Vagina (tissue), 2 donors: ENCODE data around the gene MPEG1. TPM values are rescaled to one million over a fixed set of nuclear protein-coding genes. Genes with fewer than 3 reads are reported as not detected.

Source experiments
- DNase-seq, 2 donors: peaks; one replicate each; pipeline ENCODE4 v3.0.0-alpha.2; 2017; ENCODE audit errors: extremely low spot score in 2 of 2
- H3K27ac ChIP-seq: fragments of 200-600 bp; sonication (generic); one replicate; pipeline ENCODE4 v1.5.1; 2019
- H3K27me3 ChIP-seq: fragments of 200-600 bp; sonication (generic); one replicate; pipeline ENCODE4 v1.5.1; 2019
- H3K36me3 ChIP-seq, 2 donors: fragments of 200-600 bp; sonication (generic); one replicate each; pipeline ENCODE4 v1.5.1; 2017 to 2019
- H3K4me1 ChIP-seq: fragments of 200-600 bp; sonication (generic); one replicate; pipeline ENCODE4 v1.5.1; 2019
- H3K4me3 ChIP-seq, 2 donors: fragments of 200-600 bp; sonication (generic); 1 replicate in 1 of 2; 2 replicates in 1 of 2; pipeline ENCODE4 v1.5.1; 2016 to 2019
- H3K9me3 ChIP-seq: fragments of 200-600 bp; sonication (generic); one replicate; pipeline ENCODE4 v1.5.1; 2019
- POLR2A ChIP-seq, 2 donors: fragments of 450-650 bp; IDR thresholded peaks; one replicate each; pipeline ENCODE4 v1.6.1; 2017; ENCODE audit warnings: antibody characterized with exemption in 2 of 2, mild to moderate bottlenecking in 2 of 2, moderate library complexity in 2 of 2
- POLR2AphosphoS5 ChIP-seq, 2 donors: sonication (generic); formaldehyde crosslinking; IDR thresholded peaks; one replicate each; pipeline ENCODE4 v1.9.0; 2017; ENCODE audit warnings: antibody characterized with exemption in 2 of 2, mild to moderate bottlenecking in 2 of 2, low read depth in 1 of 2; ENCODE audit not compliant: insufficient read depth in 1 of 2
- intact Hi-C: fragments of 100-400 bp; cut with DNase I; formaldehyde crosslinking; loops from one replicate; pipeline ENCODE4 v1.15.1; 2023
- total RNA-seq: library from RNA; depleted of rRNA; stranded (reverse); fragments of >200 nt; gene quantifications from one replicate; pipeline ENCODE4 v1.2.3, GENCODE V29; 2016
- TF ChIP-seq, protein P1 (sequence below), 3 experiments: fragments of 450-650 bp in 2 of 3; fragments of 200-600 bp in 1 of 3; sonication (generic) in 1 of 3; IDR thresholded peaks; one replicate each; pipeline ENCODE4 v1.5.1; 2017 to 2019; ENCODE audit warnings: antibody characterized with exemption in 3 of 3, mild to moderate bottlenecking in 2 of 3, moderate library complexity in 2 of 3

Gene MPEG1
- total RNA-seq, 1 donor from 2014 or later: 3.9 TPM

DNA sequence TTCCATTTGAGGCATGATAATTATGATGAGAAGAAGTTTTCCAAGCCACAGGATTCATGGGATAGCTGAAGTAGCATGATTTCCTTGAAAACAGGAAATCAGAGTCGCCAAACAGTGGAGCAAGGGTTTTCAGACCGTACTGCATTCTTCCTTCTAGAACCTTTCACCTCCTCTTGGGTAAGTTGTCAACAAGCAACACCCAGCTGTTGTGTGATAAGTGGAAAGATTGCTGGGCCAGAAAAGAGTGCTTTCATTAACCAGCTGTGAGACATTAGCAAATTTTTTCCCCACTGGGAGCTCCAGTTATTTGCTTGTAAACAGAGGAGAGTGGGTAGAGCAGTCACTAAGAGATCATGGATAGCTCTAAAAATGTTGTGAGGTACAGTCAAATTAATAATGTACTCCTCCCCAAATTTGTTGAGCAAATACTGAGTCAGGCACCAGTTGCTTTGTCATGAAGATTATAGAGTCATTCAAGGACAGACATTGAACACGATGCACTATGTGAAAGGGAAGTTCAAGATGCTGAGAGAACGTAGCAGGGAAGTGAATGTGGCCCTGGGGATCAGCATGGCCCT lies 11.7 kb upstream of the MPEG1 start:
- Histone ChIP-seq H3K9me3 (no peaks in the 10 kb centered on the region), H3K4me1 (peaks cover 9% of the 10 kb centered on the region), H3K27ac (no peak overlapping the region), H3K4me3 (no peak overlapping the region), H3K27me3 (no peaks in the 10 kb centered on the region), H3K36me3 (no peaks in the 10 kb centered on the region)
- TF ChIP-seq POLR2A (IDR thresholded peaks at IDR 0.05) (no peak), POLR2AphosphoS5 (IDR thresholded peaks at IDR 0.05; ENCODE audit: insufficient read depth in 1 of 2, low read depth in 1 of 2) (no peak)
- TF ChIP-seq, protein P1, sequence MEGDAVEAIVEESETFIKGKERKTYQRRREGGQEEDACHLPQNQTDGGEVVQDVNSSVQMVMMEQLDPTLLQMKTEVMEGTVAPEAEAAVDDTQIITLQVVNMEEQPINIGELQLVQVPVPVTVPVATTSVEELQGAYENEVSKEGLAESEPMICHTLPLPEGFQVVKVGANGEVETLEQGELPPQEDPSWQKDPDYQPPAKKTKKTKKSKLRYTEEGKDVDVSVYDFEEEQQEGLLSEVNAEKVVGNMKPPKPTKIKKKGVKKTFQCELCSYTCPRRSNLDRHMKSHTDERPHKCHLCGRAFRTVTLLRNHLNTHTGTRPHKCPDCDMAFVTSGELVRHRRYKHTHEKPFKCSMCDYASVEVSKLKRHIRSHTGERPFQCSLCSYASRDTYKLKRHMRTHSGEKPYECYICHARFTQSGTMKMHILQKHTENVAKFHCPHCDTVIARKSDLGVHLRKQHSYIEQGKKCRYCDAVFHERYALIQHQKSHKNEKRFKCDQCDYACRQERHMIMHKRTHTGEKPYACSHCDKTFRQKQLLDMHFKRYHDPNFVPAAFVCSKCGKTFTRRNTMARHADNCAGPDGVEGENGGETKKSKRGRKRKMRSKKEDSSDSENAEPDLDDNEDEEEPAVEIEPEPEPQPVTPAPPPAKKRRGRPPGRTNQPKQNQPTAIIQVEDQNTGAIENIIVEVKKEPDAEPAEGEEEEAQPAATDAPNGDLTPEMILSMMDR (IDR thresholded peaks at IDR 0.05): no peak
- DNase-seq: no peak
- intact Hi-C loops: no loop called here

DNA sequence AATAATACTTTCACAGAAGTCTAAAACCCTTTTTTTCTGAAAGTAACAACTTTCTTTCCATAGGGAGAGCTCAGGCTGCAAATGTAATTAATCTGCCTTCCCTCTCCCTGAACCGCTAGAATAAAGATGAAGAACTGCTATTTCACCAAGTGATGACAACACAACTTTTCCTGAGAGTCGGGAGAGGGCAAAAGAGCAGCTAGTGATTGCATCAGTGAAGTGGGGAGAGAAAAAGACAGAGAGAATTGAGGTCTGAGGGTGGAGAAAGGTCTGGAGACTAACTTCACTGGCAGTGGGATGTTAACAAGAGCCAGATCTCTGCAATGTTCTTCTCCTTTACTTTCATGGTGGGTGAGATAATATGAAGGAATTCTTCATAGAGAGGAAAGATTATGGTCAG lies 10.9 kb upstream of the MPEG1 start:
- Histone ChIP-seq H3K27me3 (no peaks in the 10 kb centered on the region), H3K9me3 (no peaks in the 10 kb centered on the region), H3K36me3 (no peaks in the 10 kb centered on the region), H3K4me3 (no peak overlapping the region), H3K4me1 (peaks cover 9% of the 10 kb centered on the region), H3K27ac (no peak overlapping the region)
- intact Hi-C loops: no loop called here
- DNase-seq: no peak
- TF ChIP-seq POLR2AphosphoS5 (IDR thresholded peaks at IDR 0.05; ENCODE audit: insufficient read depth in 1 of 2, low read depth in 1 of 2): no peak
- TF ChIP-seq, protein P1 (IDR thresholded peaks at IDR 0.05): no peak
- TF ChIP-seq POLR2A (IDR thresholded peaks at IDR 0.05): no peak

DNA sequence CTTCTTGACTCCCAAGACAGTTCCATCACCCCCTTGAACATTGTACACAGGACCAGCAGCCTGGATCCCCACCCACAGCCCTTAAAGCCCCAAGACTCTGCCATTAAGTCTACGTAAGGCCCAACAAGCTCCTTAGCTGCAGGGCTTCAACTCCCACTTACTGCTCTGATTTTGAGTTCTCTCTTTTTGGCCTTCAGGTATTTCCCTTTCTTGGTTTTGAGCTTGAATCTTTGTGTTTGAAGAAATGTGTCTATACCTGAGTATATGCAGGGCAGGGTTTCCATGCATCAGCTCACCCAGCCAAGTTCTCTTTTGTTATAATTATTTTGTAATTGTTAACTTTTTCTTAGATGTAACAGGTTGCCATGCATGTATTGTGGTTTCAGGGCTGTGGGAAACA lies 10.4 kb upstream of the MPEG1 start:
- intact Hi-C loops: no loop called here
- Histone ChIP-seq H3K4me3 (no peak overlapping the region), H3K27me3 (no peaks in the 10 kb centered on the region), H3K4me1 (peaks cover 9% of the 10 kb centered on the region), H3K36me3 (no peaks in the 10 kb centered on the region), H3K27ac (no peak overlapping the region), H3K9me3 (no peaks in the 10 kb centered on the region)
- TF ChIP-seq, protein P1 (IDR thresholded peaks at IDR 0.05): no peak
- TF ChIP-seq POLR2A (IDR thresholded peaks at IDR 0.05) (no peak), POLR2AphosphoS5 (IDR thresholded peaks at IDR 0.05; ENCODE audit: insufficient read depth in 1 of 2, low read depth in 1 of 2) (no peak)
- DNase-seq: no peak

DNA sequence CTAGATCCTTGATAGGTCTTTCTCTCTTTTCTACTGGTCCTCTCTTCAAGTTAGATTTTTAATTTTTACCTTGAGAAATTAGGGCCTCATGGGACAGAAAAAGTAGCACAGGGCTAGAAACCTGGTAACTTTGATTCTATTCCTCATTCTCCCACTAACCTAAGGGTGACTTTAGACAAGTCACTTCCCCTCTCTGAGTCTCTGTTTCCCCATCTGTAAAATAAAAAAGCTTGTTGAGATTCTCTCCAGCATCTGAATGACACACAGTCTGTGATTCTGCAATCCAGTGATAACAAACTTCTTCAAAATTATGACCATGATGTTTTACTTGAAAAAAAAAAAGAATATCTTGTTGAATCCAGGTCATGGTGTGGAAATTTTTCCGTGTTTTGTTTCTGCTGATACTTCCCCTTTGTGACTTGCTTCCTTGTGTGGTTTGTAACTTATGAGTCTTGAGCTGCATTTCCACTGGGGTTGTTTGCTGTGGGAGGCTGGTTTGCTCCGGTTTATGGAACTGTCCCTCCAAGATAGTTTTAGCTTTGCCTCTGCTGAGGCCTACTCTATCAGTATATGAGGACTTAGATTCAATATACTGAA lies 9.8 kb upstream of the MPEG1 start:
- no peaks in the 10 kb centered on the region for H3K9me3 ChIP-seq
- intact Hi-C loops: no loop called here
- H3K4me3 ChIP-seq: no peak overlapping the region
- no peak for DNase-seq
- no peak for TF ChIP-seq POLR2A (IDR thresholded peaks at IDR 0.05)
- TF ChIP-seq POLR2AphosphoS5 (IDR thresholded peaks at IDR 0.05; ENCODE audit: insufficient read depth in 1 of 2, low read depth in 1 of 2): no peak
- TF ChIP-seq, protein P1 (IDR thresholded peaks at IDR 0.05): no peak
- no peak overlapping the region for H3K27ac ChIP-seq
- H3K4me1 ChIP-seq: peaks cover 9% of the 10 kb centered on the region
- H3K36me3 ChIP-seq: no peaks in the 10 kb centered on the region
- no peaks in the 10 kb centered on the region for H3K27me3 ChIP-seq

DNA sequence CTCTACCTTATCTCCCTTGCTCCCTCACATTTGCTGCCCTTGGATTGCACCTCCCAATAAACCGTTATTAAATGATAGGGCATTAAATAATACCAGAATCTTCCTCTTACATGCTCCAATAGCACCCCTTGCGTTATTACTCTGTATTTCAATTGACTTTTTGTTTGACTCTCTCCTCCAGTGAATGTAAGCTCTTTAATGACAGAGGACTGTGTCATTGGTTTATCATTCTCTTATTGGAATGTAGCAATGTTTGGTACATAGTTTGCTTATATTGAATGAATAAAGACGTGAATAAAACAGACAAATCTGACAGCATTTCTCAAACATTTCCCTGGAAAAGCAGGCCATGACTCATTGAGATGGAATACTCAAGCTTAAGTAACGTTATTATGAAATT lies 8.7 kb upstream of the MPEG1 start:
- intact Hi-C loops: no loop called here
- Histone ChIP-seq H3K27me3 (no peaks in the 10 kb centered on the region), H3K36me3 (no peaks in the 10 kb centered on the region), H3K4me3 (no peak overlapping the region), H3K27ac (no peak overlapping the region), H3K9me3 (no peaks in the 10 kb centered on the region), H3K4me1 (peaks cover 14% of the 10 kb centered on the region)
- TF ChIP-seq, protein P1 (IDR thresholded peaks at IDR 0.05): no peak
- TF ChIP-seq POLR2A (IDR thresholded peaks at IDR 0.05) (no peak), POLR2AphosphoS5 (IDR thresholded peaks at IDR 0.05; ENCODE audit: insufficient read depth in 1 of 2, low read depth in 1 of 2) (no peak)
- no peak for DNase-seq
